ENCODE data around the gene AKR1C3.

GRCh38 chr10:5078547-5079180 lies 15.6 kb upstream of the AKR1C3 start:
- TF ChIP-seq POLR2AphosphoS5 (IDR thresholded peaks at IDR 0.05; ENCODE audit: low read depth, low read length): no peak
- TF ChIP-seq POLR2A (IDR thresholded peaks at IDR 0.05; ENCODE audit: low read depth, low read length): no peak
- no peak for TF ChIP-seq TAF1 (IDR thresholded peaks at IDR 0.05; ENCODE audit: low read depth, low read length)
- no peak for TF ChIP-seq SPI1 (IDR thresholded peaks at IDR 0.05; ENCODE audit: low read depth, low read length)

All from GM12891 (cell line).